WERI-Rb-1 (cell line): ENCODE data around the gene APBA2.

Experiments used
- DNase-seq: peaks from one replicate; pipeline ENCODE4 v3.0.0-alpha.2; 2020
- H3K27ac ChIP-seq: fragments of 250-450 bp; sonication (Bioruptor Pico); 2 replicates; pipeline ENCODE4 v1.5.1; 2020; ENCODE audit warnings: mild to moderate bottlenecking, moderate library complexity
- H3K27me3 ChIP-seq: fragments of 250-450 bp; sonication (Bioruptor Pico); 2 replicates; pipeline ENCODE4 v1.5.1; 2021; ENCODE audit warnings: mild to moderate bottlenecking, low read depth, moderate library complexity; ENCODE audit not compliant: insufficient read depth, severe bottlenecking
- H3K36me3 ChIP-seq: fragments of 250-450 bp; sonication (Bioruptor Pico); 2 replicates; pipeline ENCODE4 v1.5.1; 2020; ENCODE audit warnings: mild to moderate bottlenecking, moderate library complexity
- H3K4me3 ChIP-seq: 2 replicates; pipeline ENCODE4 v1.5.1; 2011; ENCODE audit warnings: low read depth, mild to moderate bottlenecking, control low read depth, low read length
- H3K9me3 ChIP-seq: fragments of 250-450 bp; sonication (Bioruptor Pico); 2 replicates; pipeline ENCODE4 v1.5.1; 2021; ENCODE audit warnings: mild to moderate bottlenecking, moderate library complexity; ENCODE audit not compliant: severe bottlenecking
- CTCF ChIP-seq: IDR thresholded peaks from 2 replicates; pipeline ENCODE4 v1.5.1; 2011; ENCODE audit warnings: low read depth, mild to moderate bottlenecking, control low read depth, inconsistent platforms, low read length

The APBA2 gene

GRCh38 chr15:29117778-29118177 is 232.0 kb downstream of the APBA2 start:
- DNase-seq = no peak
- no peak for TF ChIP-seq CTCF
- Histone ChIP-seq H3K27ac (no peak overlapping the region), H3K36me3 (no peaks in the 10 kb centered on the region), H3K9me3 (no peaks in the 10 kb centered on the region), H3K4me3 (no peak overlapping the region), H3K27me3 (no peaks in the 10 kb centered on the region)

GRCh38 chr15:29119847-29120246 is 234.1 kb downstream of the APBA2 start:
- H3K9me3 ChIP-seq = no peaks in the 10 kb centered on the region
- H3K27ac ChIP-seq = no peak overlapping the region
- no peak overlapping the region for H3K4me3 ChIP-seq
- no peak for DNase-seq
- H3K27me3 ChIP-seq = no peaks in the 10 kb centered on the region
- H3K36me3 ChIP-seq = no peaks in the 10 kb centered on the region
- TF ChIP-seq CTCF = no peak

- H3K27me3 ChIP-seq = no peaks in the 10 kb centered on the region
- TF ChIP-seq CTCF = no peak
- H3K36me3 ChIP-seq = no peaks in the 10 kb centered on the region
- no peaks in the 10 kb centered on the region for H3K9me3 ChIP-seq
- H3K27ac ChIP-seq = no peak overlapping the region
- DNase-seq = no peak
- H3K4me3 ChIP-seq = no peak overlapping the region
These were observed 235.0 kb downstream of the APBA2 start for GRCh38 chr15:29120593-29121368.

- no peak for DNase-seq
- H3K27me3 ChIP-seq = no peaks in the 10 kb centered on the region
- no peak overlapping the region for H3K4me3 ChIP-seq
- no peak overlapping the region for H3K27ac ChIP-seq
- no peaks in the 10 kb centered on the region for H3K9me3 ChIP-seq
- TF ChIP-seq CTCF = no peak
- no peaks in the 10 kb centered on the region for H3K36me3 ChIP-seq
These were observed 235.5 kb downstream of the APBA2 start for GRCh38 chr15:29121369-29121656.

GRCh38 chr15:29121907-29122306 is 236.1 kb downstream of the APBA2 start:
- no peaks in the 10 kb centered on the region for H3K36me3 ChIP-seq
- H3K27me3 ChIP-seq = no peaks in the 10 kb centered on the region
- no peaks in the 10 kb centered on the region for H3K9me3 ChIP-seq
- H3K27ac ChIP-seq = no peak overlapping the region
- no peak for TF ChIP-seq CTCF
- H3K4me3 ChIP-seq = no peak overlapping the region
- no peak for DNase-seq

GRCh38 chr15:29122506-29122905 is 236.7 kb downstream of the APBA2 start:
- DNase-seq = no peak
- TF ChIP-seq CTCF = no peak
- H3K27me3 ChIP-seq = no peaks in the 10 kb centered on the region
- H3K27ac ChIP-seq = no peak overlapping the region
- no peaks in the 10 kb centered on the region for H3K9me3 ChIP-seq
- H3K4me3 ChIP-seq = no peak overlapping the region
- H3K36me3 ChIP-seq = no peaks in the 10 kb centered on the region
